IMR-90 (cell line): ENCODE results near the gene B9D1. TPM values are rescaled to one million over a fixed set of nuclear protein-coding genes. Genes with fewer than 3 reads are reported as not detected.

Source experiments
- ATAC-seq: fragments of 200-7000 bp; cut with Tn5 transposase; 2 replicates; pipeline ENCODE4 v1.9.1; 2020; ENCODE audit warnings: low read depth, mild to moderate bottlenecking, moderate library complexity
- BruUV-seq: library from RNA; stranded (reverse); fragments of 400-500 nt; replicated peaks from 2 replicates; lab custom pipeline; 2021; lab: Mats Ljungman, UMichigan
- CTCF ChIA-PET: fragments of 300-600 bp; formaldehyde crosslinking; extraction: SDS; loops from one replicate; lab custom pipeline; 2021; ENCODE audit warnings: antibody characterized with exemption; lab: Yijun Ruan, JAX
- POLR2A ChIA-PET: fragments of 300-600 bp; sonication (Branson Sonifier 250); formaldehyde crosslinking; loops from one replicate; lab custom pipeline; 2022; ENCODE audit warnings: antibody characterized with exemption; ENCODE audit not compliant: unreplicated experiment; lab: Charles Lee
- DNase-seq: peaks from one replicate; pipeline ENCODE4 v3.0.0; 2013
- H2AFZ ChIP-seq: replicated peaks from 2 replicates; pipeline ENCODE3; 2013; ENCODE audit warnings: low read length, mild to moderate bottlenecking; ENCODE audit not compliant: poor library complexity
- H2AK5ac ChIP-seq: 2 replicates; pipeline ENCODE4 v1.6.1; 2013; ENCODE audit warnings: low read depth, low read length, inconsistent platforms
- H2AK9ac ChIP-seq: replicated peaks from 2 replicates; pipeline ENCODE3; 2013; ENCODE audit warnings: mild to moderate bottlenecking, low read depth, low read length, moderate library complexity; ENCODE audit not compliant: poor library complexity
- H2BK120ac ChIP-seq: 2 replicates; pipeline ENCODE4 v1.6.1; 2013; ENCODE audit warnings: low read depth, low read length, inconsistent platforms
- H2BK15ac ChIP-seq: 3 replicates; pipeline ENCODE4 v1.6.1; 2013; ENCODE audit warnings: low read depth, low read length, inconsistent platforms
- H2BK20ac ChIP-seq: 2 replicates; pipeline ENCODE4 v1.6.1; 2013; ENCODE audit warnings: low read depth, mild to moderate bottlenecking, inconsistent platforms, low read length, moderate library complexity
- H2BK5ac ChIP-seq: 2 replicates; pipeline ENCODE4 v1.6.1; 2013; ENCODE audit warnings: mild to moderate bottlenecking, low read depth, low read length, inconsistent platforms; ENCODE audit not compliant: poor library complexity, severe bottlenecking
- H3K14ac ChIP-seq: replicated peaks from 2 replicates; pipeline ENCODE4 v1.6.1; 2013; ENCODE audit warnings: low read depth, low read length, inconsistent platforms
- H3K18ac ChIP-seq: 2 replicates; pipeline ENCODE4 v1.6.1; 2013; ENCODE audit warnings: low read depth, low read length, control low read depth
- H3K23ac ChIP-seq: 2 replicates; pipeline ENCODE4 v1.6.1; 2013; ENCODE audit warnings: low read depth, low read length, inconsistent platforms
- H3K27ac ChIP-seq: 2 replicates; pipeline ENCODE4 v1.5.1; 2013; ENCODE audit warnings: mild to moderate bottlenecking, control low read depth, low read length; ENCODE audit not compliant: insufficient read depth
- H3K27me3 ChIP-seq: 2 replicates; pipeline ENCODE4 v1.6.1; 2013; ENCODE audit warnings: low read length; ENCODE audit not compliant: control insufficient read depth, insufficient read depth
- H3K36me3 ChIP-seq: 2 replicates; pipeline ENCODE4 v1.6.1; 2013; ENCODE audit warnings: low read length, mixed read lengths; ENCODE audit not compliant: control insufficient read depth, insufficient read depth
- H3K4ac ChIP-seq: 2 replicates; pipeline ENCODE4 v1.6.1; 2013; ENCODE audit warnings: low read depth, low read length, inconsistent platforms
- H3K4me1 ChIP-seq: 2 replicates; pipeline ENCODE4 v1.6.1; 2013; ENCODE audit warnings: low read length, mixed read lengths; ENCODE audit not compliant: control insufficient read depth, insufficient read depth
- H3K4me2 ChIP-seq: 2 replicates; pipeline ENCODE4 v1.6.1; 2013; ENCODE audit warnings: low read depth, mild to moderate bottlenecking, control low read depth, low read length, moderate library complexity
- H3K4me3 ChIP-seq: 2 replicates; pipeline ENCODE4 v1.5.1; 2013; ENCODE audit warnings: low read depth, mild to moderate bottlenecking, control low read depth, low read length, moderate library complexity; ENCODE audit not compliant: insufficient read depth
- H3K56ac ChIP-seq: 2 replicates; pipeline ENCODE4 v1.6.1; 2013; ENCODE audit warnings: low read length, inconsistent platforms; ENCODE audit not compliant: insufficient read depth; ENCODE audit errors: extremely low read depth
- H3K79me1 ChIP-seq, 2 experiments: 2 replicates each; pipeline ENCODE4 v1.6.1; 2013; ENCODE audit warnings: low read length in 2 of 2, inconsistent platforms in 1 of 2, low read depth in 1 of 2
- H3K9ac ChIP-seq: 2 replicates; pipeline ENCODE4 v1.6.1; 2013; ENCODE audit warnings: low read depth, low read length, control low read depth
- H3K9me1 ChIP-seq: 2 replicates; pipeline ENCODE4 v1.6.1; 2013; ENCODE audit warnings: low read length, inconsistent platforms; ENCODE audit not compliant: insufficient read depth
- H3K9me3 ChIP-seq: 2 replicates; pipeline ENCODE4 v1.6.1; 2013; ENCODE audit warnings: low read length; ENCODE audit not compliant: control insufficient read depth, insufficient read depth
- H4K20me1 ChIP-seq: 2 replicates; pipeline ENCODE4 v1.6.1; 2013; ENCODE audit warnings: low read length, inconsistent platforms; ENCODE audit not compliant: insufficient read depth
- H4K5ac ChIP-seq: 2 replicates; pipeline ENCODE4 v1.6.1; 2013; ENCODE audit warnings: mild to moderate bottlenecking, low read depth, low read length, control low read depth
- H4K8ac ChIP-seq, 2 experiments: 2 replicates each; pipeline ENCODE4 v1.6.1; 2013; ENCODE audit warnings: low read depth in 2 of 2, low read length in 2 of 2, control low read depth in 1 of 2, inconsistent platforms in 1 of 2
- H4K91ac ChIP-seq: 2 replicates; pipeline ENCODE4 v1.6.1; 2013; ENCODE audit warnings: low read depth, low read length, inconsistent platforms; ENCODE audit not compliant: insufficient read depth
- BHLHE40 ChIP-seq: fragments of 150-350 bp; IDR thresholded peaks from 2 replicates; pipeline ENCODE4 v1.6.1; 2016; ENCODE audit warnings: mild to moderate bottlenecking, low read depth, low read length
- CEBPB ChIP-seq: IDR thresholded peaks from 2 replicates; pipeline ENCODE4 v1.6.1; 2012; ENCODE audit warnings: low read depth, low read length, improper control_type of control experiment
- CHD1 ChIP-seq: IDR thresholded peaks from 2 replicates; pipeline ENCODE4 v1.6.1; 2012; ENCODE audit warnings: low read depth, low read length, improper control_type of control experiment
- FOS ChIP-seq: fragments of 150-350 bp; IDR thresholded peaks from 2 replicates; pipeline ENCODE4 v1.6.1; 2016; ENCODE audit warnings: low read depth, low read length
- MAFK ChIP-seq: IDR thresholded peaks from 2 replicates; pipeline ENCODE4 v1.6.1; 2012; ENCODE audit warnings: low read depth, low read length, improper control_type of control experiment
- MAZ ChIP-seq: IDR thresholded peaks from 2 replicates; pipeline ENCODE4 v1.6.1; 2012; ENCODE audit warnings: low read depth, mild to moderate bottlenecking, low read length, improper control_type of control experiment, moderate library complexity, borderline replicate concordance
- MXI1 ChIP-seq: IDR thresholded peaks from 2 replicates; pipeline ENCODE4 v1.6.1; 2012; ENCODE audit warnings: low read depth, mild to moderate bottlenecking, low read length, moderate library complexity, borderline replicate concordance
- NFE2L2 ChIP-seq: fragments of 150-350 bp; IDR thresholded peaks from 2 replicates; pipeline ENCODE4 v1.6.1; 2016; ENCODE audit warnings: low read depth, mild to moderate bottlenecking, low read length
- POLR2A ChIP-seq: IDR thresholded peaks from 2 replicates; pipeline ENCODE4 v1.6.1; 2012; ENCODE audit warnings: mild to moderate bottlenecking, low read depth, low read length
- RAD21 ChIP-seq: IDR thresholded peaks from 2 replicates; pipeline ENCODE4 v1.6.1; 2012; ENCODE audit warnings: low read length, improper control_type of control experiment
- RCOR1 ChIP-seq: IDR thresholded peaks from 2 replicates; pipeline ENCODE4 v1.6.1; 2012; ENCODE audit warnings: mild to moderate bottlenecking, low read length, improper control_type of control experiment; ENCODE audit not compliant: insufficient replicate concordance
- RFX5 ChIP-seq: IDR thresholded peaks from 2 replicates; pipeline ENCODE4 v1.8.0; 2012; ENCODE audit warnings: low read depth, mild to moderate bottlenecking, low read length, moderate library complexity
- SMC3 ChIP-seq: fragments of 150-350 bp; IDR thresholded peaks from 2 replicates; pipeline ENCODE4 v1.6.1; 2016; ENCODE audit warnings: low read depth, mild to moderate bottlenecking, antibody characterized with exemption, low read length, moderate library complexity
- WGBS, 2 experiments: methylation state at CpG; one replicate each; pipeline versions ENCODE4 v1.1.5 to v1.1.7; 2013; ENCODE audit warnings: missing lambda C conversion rate in 2 of 2; ENCODE audit not compliant: insufficient read length in 1 of 2; ENCODE audit errors: extremely low coverage in 2 of 2; 5-methylcytosine and 5-hydroxymethylcytosine counted together
- dilution Hi-C: fragments of 300-500 bp; cut with HindIII; formaldehyde crosslinking; loops from one replicate; pipeline ENCODE4 v1.14.3; 2018; ENCODE audit warnings: low sequenced_read_pairs; ENCODE audit not compliant: unreplicated experiment
- in situ Hi-C: fragments of 300-500 bp; cut with MboI; formaldehyde crosslinking; loops from 3 replicates; pipeline ENCODE4 v1.14.3; 2019; ENCODE audit warnings: low sequenced_read_pairs, inconsistent platforms, mixed read lengths
- intact Hi-C: fragments of 100-400 bp; cut with micrococcal nuclease; formaldehyde crosslinking; loops from 2 replicates; pipeline ENCODE4 v1.10.0; 2022
- polyA plus RNA-seq, 3 experiments: library from polyadenylated mRNA; depleted of rRNA; stranded (reverse); fragments of >200 nt; gene quantifications; 2 replicates each; pipeline ENCODE4 v1.2.3, GENCODE V29; 2012; ENCODE audit warnings: low replicate concordance in 1 of 3
- total RNA-seq: library from RNA; depleted of rRNA; stranded (reverse); fragments of >200 nt; gene quantifications from 2 replicates; pipeline ENCODE4 v1.2.3, GENCODE V29; 2012
- TF ChIP-seq, protein P1 (sequence below): fragments of 150-350 bp; IDR thresholded peaks from 2 replicates; pipeline ENCODE4 v1.6.1; 2016; ENCODE audit warnings: low read depth, mild to moderate bottlenecking, low read length, moderate library complexity, borderline replicate concordance
- TF ChIP-seq, protein P2 (sequence below): conservative IDR thresholded peaks from 2 replicates; pipeline ENCODE4 v1.5.1; 2012; ENCODE audit warnings: mild to moderate bottlenecking, low read depth, low read length, improper control_type of control experiment
- TF ChIP-seq, protein P3 (sequence below): fragments of 150-350 bp; IDR thresholded peaks from 2 replicates; pipeline ENCODE4 v1.6.1; 2017; ENCODE audit warnings: mild to moderate bottlenecking, antibody characterized with exemption, low read length, low read depth

Gene B9D1
- total and polyA plus RNA-seq, 2 of the 4 experiments (the other 2 are of a cell fraction) = 42.5 to 43.8 TPM

DNA sequence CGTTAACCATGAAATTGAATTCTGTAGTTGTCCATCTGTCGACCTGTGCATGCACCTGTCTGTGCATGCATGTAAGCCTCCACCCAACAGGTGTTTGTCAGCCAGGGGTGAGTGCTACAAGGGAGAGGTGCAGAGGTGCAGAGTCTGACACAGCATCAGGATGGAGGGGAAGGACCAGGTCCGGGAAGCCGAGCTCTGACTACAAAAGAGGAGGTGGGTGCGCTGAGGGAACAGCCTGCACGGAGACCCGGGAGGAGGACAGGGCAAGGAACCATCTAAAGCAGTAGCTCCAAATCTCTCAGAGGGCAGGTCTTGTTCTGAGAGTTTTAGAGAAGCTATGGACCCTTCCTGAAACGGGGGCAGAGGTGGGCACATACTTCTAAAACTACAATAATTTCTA is 54.1 kb downstream of the B9D1 start:
- H3K4me1 ChIP-seq = peaks cover 10% of the 10 kb centered on the region
- ATAC-seq = no peak
- intact Hi-C loops (no loop called here), dilution Hi-C loops (no loop called here), in situ Hi-C loops (no loop called here)
- no peak overlapping the region for H2BK5ac ChIP-seq
- no TSS peak for BruUV-seq
- H3K4ac ChIP-seq = no peak overlapping the region
- H3K23ac ChIP-seq = no peak overlapping the region
- H4K5ac ChIP-seq = no peak overlapping the region
- no peak overlapping the region for H3K27ac ChIP-seq
- peaks cover 20% of the 10 kb centered on the region for H4K20me1 ChIP-seq
- H3K18ac ChIP-seq = no peak overlapping the region
- no peaks in the 10 kb centered on the region for H3K27me3 ChIP-seq
- TF ChIP-seq SMC3 (no peak), BHLHE40 (no peak), RFX5 (no peak), POLR2A (no peak), FOS (no peak), MAZ (no peak), CHD1 (no peak), NFE2L2 (no peak), CEBPB (no peak), RCOR1 (no peak), MAFK (no peak), RAD21 (no peak), MXI1 (no peak)
- TF ChIP-seq, protein P1, sequence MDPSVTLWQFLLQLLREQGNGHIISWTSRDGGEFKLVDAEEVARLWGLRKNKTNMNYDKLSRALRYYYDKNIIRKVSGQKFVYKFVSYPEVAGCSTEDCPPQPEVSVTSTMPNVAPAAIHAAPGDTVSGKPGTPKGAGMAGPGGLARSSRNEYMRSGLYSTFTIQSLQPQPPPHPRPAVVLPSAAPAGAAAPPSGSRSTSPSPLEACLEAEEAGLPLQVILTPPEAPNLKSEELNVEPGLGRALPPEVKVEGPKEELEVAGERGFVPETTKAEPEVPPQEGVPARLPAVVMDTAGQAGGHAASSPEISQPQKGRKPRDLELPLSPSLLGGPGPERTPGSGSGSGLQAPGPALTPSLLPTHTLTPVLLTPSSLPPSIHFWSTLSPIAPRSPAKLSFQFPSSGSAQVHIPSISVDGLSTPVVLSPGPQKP = no peak
- TF ChIP-seq, protein P2, sequence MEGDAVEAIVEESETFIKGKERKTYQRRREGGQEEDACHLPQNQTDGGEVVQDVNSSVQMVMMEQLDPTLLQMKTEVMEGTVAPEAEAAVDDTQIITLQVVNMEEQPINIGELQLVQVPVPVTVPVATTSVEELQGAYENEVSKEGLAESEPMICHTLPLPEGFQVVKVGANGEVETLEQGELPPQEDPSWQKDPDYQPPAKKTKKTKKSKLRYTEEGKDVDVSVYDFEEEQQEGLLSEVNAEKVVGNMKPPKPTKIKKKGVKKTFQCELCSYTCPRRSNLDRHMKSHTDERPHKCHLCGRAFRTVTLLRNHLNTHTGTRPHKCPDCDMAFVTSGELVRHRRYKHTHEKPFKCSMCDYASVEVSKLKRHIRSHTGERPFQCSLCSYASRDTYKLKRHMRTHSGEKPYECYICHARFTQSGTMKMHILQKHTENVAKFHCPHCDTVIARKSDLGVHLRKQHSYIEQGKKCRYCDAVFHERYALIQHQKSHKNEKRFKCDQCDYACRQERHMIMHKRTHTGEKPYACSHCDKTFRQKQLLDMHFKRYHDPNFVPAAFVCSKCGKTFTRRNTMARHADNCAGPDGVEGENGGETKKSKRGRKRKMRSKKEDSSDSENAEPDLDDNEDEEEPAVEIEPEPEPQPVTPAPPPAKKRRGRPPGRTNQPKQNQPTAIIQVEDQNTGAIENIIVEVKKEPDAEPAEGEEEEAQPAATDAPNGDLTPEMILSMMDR = no peak
- TF ChIP-seq, protein P3, sequence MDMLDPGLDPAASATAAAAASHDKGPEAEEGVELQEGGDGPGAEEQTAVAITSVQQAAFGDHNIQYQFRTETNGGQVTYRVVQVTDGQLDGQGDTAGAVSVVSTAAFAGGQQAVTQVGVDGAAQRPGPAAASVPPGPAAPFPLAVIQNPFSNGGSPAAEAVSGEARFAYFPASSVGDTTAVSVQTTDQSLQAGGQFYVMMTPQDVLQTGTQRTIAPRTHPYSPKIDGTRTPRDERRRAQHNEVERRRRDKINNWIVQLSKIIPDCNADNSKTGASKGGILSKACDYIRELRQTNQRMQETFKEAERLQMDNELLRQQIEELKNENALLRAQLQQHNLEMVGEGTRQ = no peak
- POLR2A ChIA-PET = no interaction called here
- H4K8ac ChIP-seq = no peak overlapping the region
- H3K4me3 ChIP-seq = no peak overlapping the region
- H4K91ac ChIP-seq = no peak overlapping the region
- 100% methylated on average over 1 of the region's 8 CpGs; no CpG with 5 or more reads in 1 of the 2 experiments for WGBS, 2 experiments
- no peak overlapping the region for H3K9ac ChIP-seq
- no peak overlapping the region for H2BK120ac ChIP-seq
- CTCF ChIA-PET = no interaction called here
- no peak overlapping the region for H3K56ac ChIP-seq
- no peak overlapping the region for H2BK20ac ChIP-seq
- DNase-seq = no peak
- H3K14ac ChIP-seq = no peak overlapping the region
- peaks cover 39% of the 10 kb centered on the region for H3K9me1 ChIP-seq
- H3K79me1 ChIP-seq = peaks cover 37 to 78% of the 10 kb centered on the region in 2 experiments
- no peak overlapping the region for H2BK15ac ChIP-seq
- no peaks in the 10 kb centered on the region for H3K9me3 ChIP-seq
- H2AK9ac ChIP-seq = no peak overlapping the region
- no peak overlapping the region for H2AFZ ChIP-seq
- no peak overlapping the region for H3K4me2 ChIP-seq
- H3K36me3 ChIP-seq = peaks cover 27% of the 10 kb centered on the region
- no peak overlapping the region for H2AK5ac ChIP-seq
